ENCODE results near the gene HS2ST1.
"Not testable (repeated sequence)": the region's sequence is repeated elsewhere in the genome, so short reads cannot be mapped to it uniquely, and the experiment has no call there.

HS2ST1 gene

DNA sequence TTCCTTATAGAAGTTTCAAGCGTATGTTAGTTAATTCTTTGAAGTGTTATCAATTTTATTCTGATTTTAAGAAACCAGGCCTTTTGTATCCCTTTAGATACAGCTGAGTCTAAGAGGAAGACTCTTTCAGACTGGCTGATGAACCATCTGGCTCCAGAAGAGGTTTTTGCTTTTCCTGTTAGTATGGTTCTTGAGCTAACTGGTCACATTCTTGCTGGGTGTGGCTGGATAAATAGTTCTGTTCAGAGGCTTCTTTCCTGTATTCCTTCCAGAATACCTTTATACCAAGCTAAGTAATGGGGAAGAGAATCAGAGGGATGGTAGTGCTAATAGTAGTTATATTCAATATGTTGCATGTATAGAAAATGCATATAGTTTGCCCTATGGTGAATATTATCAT, 12.4 kb downstream of the HS2ST1 start:
- DNase-seq = no peak

DNA sequence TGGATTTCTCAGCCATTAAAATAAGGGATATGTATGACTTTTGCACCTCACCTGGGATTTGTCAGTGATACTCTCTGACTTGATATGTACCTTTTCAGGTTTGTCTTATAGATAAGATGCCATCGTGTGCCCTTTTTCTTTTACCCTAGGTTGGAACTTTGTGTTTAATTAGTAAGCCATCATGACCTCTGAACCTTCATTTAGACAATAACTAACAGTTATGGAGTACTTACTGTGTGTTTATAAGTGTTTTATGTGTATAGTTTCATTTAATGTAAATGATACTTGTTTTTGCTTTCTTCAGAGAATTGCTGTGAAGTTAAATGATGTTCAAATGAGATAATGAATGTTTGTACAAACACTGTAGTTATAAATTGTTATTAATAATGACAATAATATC, 14.4 kb downstream of the HS2ST1 start:
- DNase-seq = no peak

DNA sequence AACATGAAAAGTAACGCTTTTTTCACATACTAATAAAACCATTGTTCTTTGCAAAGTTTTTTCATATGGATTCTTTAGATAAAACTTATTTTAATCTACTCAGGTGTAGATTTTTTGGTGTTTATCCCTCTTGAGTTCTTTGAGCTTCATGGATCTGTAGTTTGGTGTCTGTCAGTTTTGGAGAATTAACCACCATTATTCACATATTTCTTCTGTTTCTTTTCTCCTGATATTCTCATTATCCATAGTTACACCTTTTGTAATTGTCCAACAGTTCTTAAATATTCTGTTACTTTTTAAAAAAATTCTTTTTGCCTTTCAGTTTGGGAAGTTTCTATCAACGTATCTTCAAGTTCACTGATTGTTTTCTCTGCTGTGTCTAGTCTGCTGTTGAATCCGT, 18.6 kb downstream of the HS2ST1 start:
- no peak for DNase-seq

DNA sequence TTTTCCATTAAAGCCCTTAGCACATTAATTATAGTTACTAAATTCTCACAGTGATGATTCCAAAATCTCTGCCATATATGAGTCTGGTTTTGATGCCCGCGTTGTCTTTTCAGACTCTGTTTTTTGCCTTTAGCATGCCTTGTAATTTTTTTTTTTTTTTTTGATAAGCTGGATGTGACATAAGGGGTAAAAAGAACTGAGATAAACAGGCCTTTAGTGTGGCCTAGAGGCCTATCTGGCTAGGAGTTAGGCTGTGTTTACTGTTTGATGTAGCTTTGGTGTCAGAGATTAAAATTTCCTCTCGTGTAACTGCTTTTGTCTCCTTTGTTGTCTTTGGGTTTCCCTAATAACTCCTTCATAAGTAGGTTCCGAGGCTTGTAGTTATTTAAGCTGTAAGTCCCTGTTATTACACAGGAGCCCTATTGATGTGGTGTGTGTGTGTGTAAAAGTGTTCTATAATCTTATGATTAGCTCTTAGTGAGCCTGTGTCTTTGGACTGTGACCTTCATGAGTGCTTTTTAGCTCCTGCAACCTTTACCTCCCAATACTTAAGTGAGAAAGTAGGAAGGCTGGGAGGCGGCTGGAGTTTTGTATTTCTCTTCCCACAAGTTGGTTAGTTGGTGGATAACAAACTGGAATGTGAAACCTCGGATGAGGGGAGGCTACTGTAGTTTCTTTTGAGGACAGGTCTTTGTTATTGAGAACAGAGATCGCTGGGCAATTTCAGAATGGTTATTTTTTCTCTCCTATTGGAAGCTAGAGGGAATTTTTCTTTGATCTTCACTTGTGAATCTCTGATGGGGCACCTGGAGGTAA, 19.3 kb downstream of the HS2ST1 start:
- no peak for DNase-seq

DNA sequence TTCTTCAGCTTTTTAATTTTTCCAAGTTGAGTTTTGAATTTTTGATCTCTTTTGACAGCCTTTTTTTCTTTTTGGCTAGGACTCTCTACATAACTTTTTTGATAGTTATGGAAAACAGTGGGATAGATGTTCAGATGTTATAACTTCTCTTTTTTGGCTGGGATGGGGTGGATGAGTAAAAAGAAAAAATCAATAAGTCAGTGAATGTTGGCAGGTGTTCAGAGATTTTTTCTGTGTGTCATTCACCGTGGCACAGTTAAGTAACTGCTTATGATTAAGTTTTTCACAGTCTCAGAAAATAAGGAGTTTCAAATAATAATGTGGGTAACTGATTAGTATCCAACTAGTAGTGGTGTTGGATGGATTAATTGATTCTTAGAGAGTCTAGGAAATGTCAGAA, 24.0 kb downstream of the HS2ST1 start:
- no peak for DNase-seq

DNA sequence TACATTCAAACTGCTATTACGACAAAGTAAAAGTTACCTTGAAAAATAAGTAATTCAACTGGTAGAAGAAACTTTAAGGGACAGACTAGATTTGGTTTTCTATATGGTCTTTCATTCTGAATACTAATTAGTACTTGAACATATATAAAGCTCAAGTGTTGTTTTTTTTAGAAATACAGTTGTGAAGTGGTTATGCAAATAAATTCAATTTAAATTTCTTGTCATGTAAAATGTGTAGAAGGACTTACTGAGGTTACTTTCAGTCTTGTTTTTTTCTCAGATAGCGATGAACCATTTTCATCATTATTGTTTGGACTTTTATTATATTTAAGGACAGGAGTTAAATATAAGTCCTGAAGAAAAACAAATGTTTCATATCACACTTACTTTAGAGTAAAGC, 24.4 kb downstream of the HS2ST1 start:
- DNase-seq = no peak

DNA sequence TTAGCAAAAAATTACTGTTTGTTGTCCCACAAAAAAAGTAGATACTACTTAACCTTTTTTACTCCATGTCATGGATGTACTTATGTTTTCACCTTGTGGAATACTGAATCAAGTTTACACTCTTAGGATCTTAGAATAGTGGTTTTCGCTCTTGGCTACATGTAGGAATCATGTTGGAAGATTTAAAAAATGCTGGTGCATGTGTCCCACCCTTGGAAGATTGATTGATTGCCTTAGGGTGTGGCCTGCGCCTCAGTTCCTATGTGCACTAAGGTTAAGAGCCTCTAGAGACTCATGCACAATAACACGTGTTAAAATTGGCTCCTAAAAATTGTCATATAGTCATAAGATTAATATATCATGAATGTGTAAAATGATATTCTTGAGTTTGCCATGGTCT, 25.0 kb downstream of the HS2ST1 start:
- DNase-seq = no peak

DNA sequence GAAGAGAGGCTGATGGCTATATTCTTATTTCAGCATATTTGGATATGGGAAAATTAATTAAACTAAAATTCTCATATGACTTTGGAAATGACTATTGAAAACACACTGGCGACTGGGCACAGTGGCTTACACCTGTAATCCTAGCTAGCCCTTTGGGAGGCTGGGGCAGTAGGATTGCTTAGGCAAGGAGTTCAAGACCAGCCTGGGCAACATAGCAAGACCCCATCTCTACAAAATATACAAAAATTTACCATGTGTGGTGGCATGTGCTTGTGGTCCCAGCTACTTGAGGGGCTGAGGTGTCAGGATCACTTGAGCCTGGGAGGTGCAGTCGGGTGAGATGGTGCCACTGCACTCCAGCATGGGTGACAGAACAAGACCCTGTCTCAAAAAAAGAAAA, 26.2 kb downstream of the HS2ST1 start:
- DNase-seq = no peak

DNA sequence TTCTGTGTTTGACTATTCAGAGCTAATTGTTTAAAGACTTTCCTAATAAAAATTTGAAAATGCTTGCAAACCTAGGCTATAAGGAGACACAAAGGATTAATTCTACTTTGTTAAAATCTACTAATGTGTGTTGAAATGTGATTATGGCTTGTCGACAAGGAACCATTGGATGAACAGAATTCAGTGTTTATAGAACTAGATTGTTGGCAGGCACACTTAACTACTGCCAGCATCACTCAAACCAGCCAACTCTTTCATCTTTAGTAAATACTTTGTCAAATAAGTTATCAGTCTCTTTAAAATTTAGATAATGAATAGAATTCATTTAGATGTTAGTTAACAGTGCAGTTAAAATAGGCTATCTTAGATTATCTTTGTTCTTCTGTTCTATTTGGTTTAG, 27.6 kb downstream of the HS2ST1 start:
- DNase-seq = no peak

DNA sequence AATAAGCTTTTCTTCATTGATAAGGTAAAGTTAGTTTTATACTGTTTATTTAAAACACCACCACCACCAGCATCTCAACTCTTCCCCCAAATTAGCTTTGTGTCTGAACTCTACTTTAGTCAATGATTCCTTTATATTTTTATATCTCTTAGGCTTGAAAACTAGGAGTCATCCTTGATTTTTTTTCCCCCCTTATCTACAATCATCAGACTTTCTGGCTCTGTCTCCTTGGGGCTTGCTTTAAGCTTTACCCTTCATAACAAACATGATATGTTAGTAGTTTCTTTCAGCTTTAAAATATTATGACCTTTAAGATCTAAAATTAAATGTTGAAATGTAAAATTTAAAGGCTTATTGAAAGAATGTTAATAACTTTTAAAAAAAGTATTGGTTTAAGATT, 28.3 kb downstream of the HS2ST1 start:
- DNase-seq = no peak

DNA sequence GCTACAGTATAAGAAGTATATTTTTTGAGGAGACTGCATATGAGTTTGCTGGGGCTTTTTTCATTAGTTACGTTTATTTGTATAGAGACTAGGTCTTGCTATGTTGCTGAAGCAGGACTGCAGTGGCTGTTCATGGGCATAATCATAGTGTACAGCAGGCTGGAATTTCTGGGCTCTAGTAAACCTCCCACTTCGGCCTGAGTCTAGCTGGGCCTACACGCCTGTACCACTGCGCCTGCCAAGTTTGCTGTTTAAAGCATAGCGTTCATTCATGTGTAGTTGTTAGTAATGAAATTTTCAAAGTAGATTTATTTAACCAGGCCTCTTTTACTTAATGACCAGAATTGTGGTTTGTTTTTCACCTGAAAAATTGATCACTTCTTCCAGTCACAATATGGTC, 33.8 kb downstream of the HS2ST1 start:
- DNase-seq = no peak

DNA sequence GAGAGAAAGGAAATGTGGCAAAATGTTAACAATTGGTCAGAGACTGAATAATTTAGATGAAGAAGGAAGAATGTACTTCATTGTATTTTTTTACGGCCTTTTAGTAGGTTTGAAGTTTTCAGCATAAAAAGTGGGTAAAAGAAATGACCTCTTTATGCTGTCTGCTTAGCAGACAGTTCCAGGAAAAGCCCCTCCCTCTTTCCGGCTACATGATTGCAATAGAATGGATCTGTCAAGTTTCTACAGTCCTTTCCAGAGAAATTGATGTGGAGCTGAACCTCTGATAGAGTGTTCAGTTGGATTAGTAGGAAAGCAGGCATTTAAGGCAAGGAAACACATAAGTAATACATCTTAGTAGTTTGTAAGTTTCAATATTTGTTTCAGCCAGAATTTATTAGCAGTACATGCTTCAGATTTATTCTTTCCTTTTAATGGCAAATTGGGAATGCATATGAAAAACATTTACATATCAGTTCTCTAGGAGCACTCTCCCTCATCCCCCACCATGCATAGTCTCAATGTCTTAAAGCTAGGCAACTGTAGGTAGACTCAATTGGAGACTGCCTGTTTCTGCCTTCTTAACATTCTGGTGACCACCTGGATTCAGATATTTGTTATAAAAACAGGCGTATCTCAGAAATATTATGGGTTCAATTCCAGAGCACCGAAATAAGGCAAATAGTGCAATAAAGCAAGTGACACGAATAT, 36.4 kb downstream of the HS2ST1 start:
- peak; percentile 9 for DNase-seq

DNA sequence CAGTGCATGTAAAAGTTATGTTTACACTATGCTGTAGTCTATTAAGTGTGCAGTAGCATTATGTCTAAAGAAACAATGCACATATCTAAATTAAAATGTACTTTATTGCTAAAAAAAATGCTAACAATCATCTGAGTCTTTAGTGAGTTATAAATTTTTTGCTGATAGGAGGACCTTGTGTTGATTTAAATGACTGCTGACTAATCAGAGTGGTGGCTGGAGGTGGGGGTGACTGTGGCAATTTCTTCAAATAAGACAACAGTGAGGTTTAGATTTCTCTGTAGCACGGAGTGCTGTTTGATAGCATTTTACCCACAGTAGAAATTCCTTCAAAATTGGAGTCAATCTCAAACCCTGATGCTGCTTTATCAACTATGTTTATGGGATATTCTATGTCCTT, 37.0 kb downstream of the HS2ST1 start:
- DNase-seq = no peak

DNA sequence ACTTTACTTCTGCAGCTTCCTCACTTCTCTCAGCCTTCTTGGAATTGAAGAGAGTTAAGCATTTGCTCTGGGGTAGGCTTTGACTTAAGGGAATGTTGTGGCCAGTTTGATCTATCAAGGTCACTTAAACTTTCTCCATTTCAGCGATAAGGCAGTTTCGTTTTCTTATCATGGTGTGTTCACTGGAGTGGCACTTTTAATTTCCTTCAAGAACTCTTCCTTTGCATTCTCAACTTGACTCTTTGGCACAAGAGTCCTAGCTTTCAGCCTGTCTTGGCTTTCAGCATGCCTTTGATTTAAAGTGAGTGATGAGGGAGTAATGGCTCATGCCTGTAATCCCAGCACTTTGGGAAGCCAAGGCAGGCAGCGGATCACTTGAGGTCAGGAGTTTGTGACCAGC, 38.7 kb downstream of the HS2ST1 start:
- no peak for DNase-seq

DNA sequence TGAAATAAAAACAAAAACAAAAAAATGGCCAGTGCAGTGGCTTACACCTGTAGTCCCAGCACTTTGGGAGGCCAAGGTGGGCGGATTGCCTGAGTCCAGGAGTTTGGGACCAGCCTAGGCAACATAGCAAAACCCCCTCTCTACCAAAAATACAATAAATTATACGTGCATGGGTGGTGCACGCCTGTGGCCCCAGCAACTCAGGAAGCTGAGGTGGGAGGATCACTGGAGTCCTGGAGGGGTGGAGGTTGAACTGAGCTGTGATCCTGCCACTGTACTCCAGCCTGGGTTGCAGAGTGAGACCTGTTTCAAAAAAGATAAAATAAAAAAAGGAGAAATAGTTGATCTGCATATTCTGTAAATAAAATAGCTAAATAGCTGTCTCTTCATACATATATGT, 41.2 kb downstream of the HS2ST1 start:
- DNase-seq = no peak

DNA sequence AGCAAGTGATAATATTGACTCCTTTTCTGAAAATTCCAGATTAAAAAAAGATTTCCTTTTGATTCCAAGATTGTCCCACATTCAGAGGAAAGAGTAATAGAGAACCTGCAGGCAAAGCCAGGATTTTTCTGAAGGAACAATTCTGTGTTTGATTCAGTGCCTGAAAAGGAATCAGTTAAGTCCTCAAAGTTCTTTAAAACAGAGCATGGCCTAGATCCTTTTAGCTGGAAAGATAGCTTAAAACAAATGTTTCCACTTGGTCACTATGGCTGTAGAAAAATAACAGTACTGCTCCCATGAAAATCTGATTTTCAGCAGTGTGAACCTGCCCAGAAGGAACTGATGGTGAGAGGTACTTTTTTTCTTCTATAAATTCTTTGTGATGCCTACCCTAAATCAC, 41.8 kb downstream of the HS2ST1 start:
- no peak for DNase-seq

DNA sequence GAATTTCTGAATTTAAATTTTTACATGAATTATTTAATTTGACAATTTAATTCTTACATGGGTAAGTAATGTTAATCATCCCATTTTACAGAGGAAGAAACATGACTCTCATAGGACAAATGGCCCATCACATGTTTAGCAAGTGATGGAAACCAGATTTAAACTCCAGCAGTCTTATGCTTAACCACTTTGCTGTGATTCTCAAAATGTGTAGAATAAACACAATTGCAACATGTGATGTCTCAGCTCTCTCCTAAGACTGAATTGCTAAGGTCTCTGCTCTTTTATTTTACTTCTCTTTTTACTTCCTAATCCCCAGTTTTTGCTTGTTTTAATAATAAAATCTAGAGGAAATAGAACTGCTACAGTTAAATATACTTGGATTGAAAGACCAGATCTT, 42.8 kb downstream of the HS2ST1 start:
- DNase-seq = no peak

DNA sequence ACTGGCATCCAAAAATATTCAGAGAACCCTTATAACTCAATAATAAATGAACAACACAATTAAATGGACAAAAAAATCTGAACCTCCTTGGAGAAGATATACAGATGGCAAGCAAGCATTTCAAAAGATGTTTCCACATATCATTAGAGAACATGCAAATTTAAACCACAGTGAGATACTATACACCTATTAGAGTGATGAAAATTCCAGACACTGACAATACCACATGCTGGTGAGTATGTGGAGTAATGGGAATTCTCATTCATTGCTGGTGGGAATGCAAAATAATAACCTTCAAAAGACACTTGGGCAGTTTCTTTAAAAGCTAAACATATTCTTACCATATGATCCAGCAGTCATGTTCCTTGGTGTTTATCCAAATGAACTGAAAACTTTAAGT, 46.1 kb downstream of the HS2ST1 start:
- DNase-seq = no peak

DNA sequence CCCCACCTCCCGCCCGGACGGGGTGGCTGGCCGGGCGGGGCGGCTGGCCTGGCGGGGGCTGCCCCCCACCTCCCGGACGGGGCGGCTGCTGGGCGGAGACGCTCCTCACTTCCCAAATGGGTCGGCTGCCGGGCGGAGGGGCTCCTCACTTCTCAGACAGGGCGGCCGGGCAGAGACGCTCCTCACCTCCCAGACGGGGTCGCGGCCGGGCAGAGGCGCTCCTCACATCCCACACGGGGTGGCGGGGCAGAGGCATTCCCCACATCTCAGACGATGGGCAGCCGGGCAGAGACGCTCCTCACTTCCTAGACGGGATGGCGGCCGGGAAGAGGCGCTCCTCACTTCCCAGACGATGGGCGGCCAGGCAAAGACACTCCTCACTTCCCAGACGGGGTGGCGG, 49.4 kb downstream of the HS2ST1 start:
- DNase-seq = not testable (repeated sequence)

DNA sequence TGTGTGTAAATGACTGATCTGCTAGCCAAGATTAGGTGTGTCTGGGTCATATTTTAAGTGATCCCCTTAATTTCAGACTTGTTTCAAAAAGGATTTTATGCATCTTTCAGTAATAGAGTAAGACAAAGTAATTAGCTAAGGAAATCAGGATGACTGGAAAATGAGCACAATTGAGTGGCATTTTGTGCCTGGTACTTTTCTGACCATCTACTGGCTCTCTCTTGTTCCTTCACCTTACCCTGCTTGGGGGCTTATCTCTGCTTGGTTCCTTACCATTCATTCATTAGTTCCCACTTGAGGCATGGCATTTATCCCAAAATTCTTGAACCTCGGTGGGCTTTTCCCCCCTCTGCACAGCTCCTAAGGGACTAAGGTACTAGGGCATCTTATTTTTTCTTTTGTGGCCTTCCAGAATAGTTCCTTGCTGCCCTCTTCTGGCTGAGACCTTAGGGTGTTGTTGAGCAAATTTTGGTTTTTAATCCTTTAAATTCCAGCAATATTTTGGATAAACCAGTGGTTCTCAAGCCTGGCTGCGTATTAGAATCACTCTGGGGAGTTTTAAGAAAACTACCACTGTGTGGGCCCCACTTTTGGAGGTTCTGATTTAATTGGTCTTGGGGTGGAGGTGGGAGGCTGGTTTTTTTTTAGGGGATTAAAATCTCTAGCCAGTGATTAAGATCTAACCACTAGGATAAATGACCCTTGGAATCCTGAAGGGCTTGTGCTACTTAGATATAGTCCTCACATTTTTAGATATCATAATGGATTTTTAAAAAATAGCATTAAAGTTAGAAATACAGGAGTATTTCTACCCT, 50.8 kb downstream of the HS2ST1 start:
- peak; percentile 16 for DNase-seq

DNA sequence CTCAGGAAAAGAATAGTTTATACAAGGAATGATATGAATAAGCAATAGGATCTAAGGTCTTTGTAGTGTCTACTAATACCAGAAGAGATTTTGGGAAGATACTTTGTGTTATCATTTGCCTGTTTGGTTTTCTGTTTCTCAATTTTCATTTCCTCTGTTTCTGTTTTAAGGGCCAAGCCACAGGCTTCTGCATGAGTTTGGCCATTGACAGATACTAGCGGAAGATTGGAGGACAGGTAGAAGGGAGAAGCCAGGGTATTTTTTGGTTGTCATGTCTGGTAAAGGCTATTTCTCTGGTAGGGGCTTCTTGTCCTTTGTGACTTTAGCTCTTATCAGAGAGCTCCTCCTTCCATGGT, 51.4 kb downstream of the HS2ST1 start:
- DNase-seq = no peak

DNA sequence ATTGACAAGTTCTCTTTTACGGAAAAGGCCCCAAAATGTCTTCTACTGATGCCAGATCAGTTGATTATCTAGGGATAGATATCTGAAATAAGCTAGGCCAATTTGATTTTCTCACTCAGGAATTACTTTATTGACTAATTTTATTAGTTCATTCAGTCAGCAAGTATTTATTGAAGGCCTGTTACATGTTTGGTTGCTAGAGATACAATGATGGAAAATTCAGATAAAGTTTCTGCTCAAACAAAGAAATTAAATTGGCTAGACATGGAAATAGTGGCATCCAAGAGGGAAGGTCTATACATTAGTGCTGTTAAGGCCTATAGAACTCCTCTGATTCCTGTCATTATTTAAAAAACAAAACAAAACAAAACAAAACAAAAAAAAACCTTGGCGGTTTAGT, 56.5 kb downstream of the HS2ST1 start:
- DNase-seq = no peak

DNA sequence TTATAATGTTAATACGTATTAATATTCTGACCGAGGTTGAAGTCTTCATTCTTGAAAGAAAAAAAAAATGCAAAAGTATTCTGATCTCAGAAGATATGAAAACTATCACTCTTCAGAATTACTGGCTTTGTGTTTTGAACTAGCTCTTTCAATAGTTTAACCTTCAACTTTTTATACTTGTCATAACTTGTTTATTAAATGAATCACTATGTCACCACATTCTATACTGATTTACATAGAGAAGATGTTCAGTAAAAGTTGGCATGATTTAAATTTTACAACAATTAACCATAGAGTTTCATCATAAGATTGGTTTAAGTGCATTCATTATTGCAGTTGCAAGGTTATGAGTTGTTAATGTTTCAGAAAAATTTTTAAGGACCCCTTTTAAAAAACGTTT, 57.3 kb downstream of the HS2ST1 start:
- DNase-seq = no peak

DNA sequence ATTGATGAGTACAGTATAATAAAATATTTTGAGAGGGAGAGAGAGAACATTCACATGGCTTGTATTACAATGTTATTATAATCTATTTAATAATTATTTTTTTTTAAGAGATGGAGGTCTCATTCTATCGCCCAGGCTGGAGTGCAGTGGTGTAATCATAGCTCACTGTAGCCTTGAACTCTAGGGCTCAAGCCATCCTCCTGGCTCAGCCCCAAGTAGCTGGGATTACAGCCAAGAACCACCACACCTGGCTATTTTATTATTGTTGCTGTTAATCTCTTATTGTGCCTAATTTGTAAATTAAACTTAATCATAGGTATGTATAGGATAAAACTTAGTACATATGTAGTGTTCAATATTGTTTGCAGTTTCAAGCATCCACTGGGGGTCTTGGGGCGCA, 57.8 kb downstream of the HS2ST1 start:
- no peak for DNase-seq
